SJCRH30 (cell line): Measurements from ENCODE around the gene CACNA1G. TPM values are rescaled to one million over a fixed set of nuclear protein-coding genes. Genes with fewer than 3 reads are reported as not detected.
A peak's percentile ranks its signal among the peaks of the same experiment; 100 is the strongest.

ENCODE experiments used
- DNase-seq, 2 experiments: peaks; one replicate each; pipeline ENCODE4 v3.0.0-alpha.2; 2015 to 2020
- H3K27ac ChIP-seq: fragments of 250-450 bp; sonication (Bioruptor Pico); 2 replicates; pipeline ENCODE4 v1.5.1; 2020; ENCODE audit warnings: mild to moderate bottlenecking, moderate library complexity
- H3K27me3 ChIP-seq: fragments of 250-450 bp; sonication (Bioruptor Pico); 2 replicates; pipeline ENCODE4 v1.5.1; 2020; ENCODE audit warnings: mild to moderate bottlenecking, moderate library complexity
- H3K36me3 ChIP-seq: fragments of 250-450 bp; sonication (Bioruptor Pico); 2 replicates; pipeline ENCODE4 v1.5.1; 2020; ENCODE audit warnings: mild to moderate bottlenecking, moderate library complexity
- H3K4me1 ChIP-seq: fragments of 250-450 bp; sonication (Bioruptor Pico); 2 replicates; pipeline ENCODE4 v1.5.1; 2020; ENCODE audit warnings: mild to moderate bottlenecking, moderate library complexity
- H3K4me3 ChIP-seq: fragments of 250-450 bp; sonication (Bioruptor Pico); 2 replicates; pipeline ENCODE4 v1.5.1; 2020; ENCODE audit warnings: mild to moderate bottlenecking, moderate library complexity
- H3K9me3 ChIP-seq: fragments of 250-450 bp; sonication (Bioruptor Pico); replicated peaks from 2 replicates; pipeline ENCODE4 v1.5.1; 2020; ENCODE audit warnings: mild to moderate bottlenecking, moderate library complexity
- total RNA-seq: library from RNA; depleted of rRNA; stranded (reverse); fragments of >200 nt; shearing (Covaris generic); gene quantifications from 2 replicates; pipeline ENCODE4 v1.2.3, GENCODE V29; 2014

Gene CACNA1G
- total RNA-seq, 1 experiment from 2014 or later: 4.2 TPM

- H3K27ac ChIP-seq: no peak overlapping the region
- no peak for DNase-seq
- H3K9me3 ChIP-seq: no peaks in the 10 kb centered on the region
- no peak overlapping the region for H3K4me3 ChIP-seq
- H3K27me3 ChIP-seq: no peaks in the 10 kb centered on the region
- no peaks in the 10 kb centered on the region for H3K4me1 ChIP-seq
- H3K36me3 ChIP-seq: no peaks in the 10 kb centered on the region
These were observed 86.7 kb downstream of the CACNA1G start for GRCh38 chr17:50647187-50647586.

DNA sequence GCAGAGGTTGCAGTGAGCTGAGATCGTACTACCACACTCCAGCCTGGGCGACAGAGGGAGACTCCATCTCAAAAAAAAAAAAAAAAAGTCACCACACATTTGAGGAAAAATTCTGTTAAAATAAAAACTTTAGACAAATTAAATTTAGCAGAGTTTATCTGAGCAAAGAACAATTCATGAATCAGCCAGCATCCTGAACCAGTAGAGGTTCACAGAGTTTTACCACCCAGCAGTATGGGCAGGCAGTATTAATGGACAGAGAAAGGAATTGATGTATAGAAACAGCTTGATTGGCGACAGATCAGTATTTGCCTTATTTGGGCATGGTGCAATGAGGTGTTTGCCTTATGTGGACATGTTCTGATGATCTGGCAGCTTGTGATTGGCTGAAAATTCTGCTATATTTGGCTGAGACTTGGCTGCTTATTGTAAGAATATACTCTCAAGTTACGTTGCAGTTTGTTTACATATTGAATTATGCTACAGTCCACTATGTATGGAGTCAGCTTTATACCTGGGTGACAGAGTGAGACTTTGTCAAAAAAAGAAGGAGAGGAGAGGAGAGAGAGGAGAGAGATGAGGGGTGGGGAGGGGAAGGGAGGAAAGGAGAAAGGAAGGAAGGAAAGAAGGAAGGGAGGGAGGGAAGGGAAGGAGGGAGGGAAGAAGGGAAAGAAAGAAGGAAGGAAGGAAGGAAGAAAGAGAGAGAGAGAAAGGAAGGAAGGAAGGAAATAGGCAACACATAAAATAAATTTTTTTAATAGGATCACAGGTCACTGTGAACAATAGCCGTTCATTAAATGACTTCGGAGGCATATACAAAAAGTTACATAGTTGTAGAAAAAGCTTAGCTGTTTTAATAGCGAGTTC is 88.8 kb downstream of the CACNA1G start:
- Histone ChIP-seq H3K36me3 (no peaks in the 10 kb centered on the region), H3K4me3 (no peak overlapping the region), H3K27ac (no peak overlapping the region), H3K27me3 (no peaks in the 10 kb centered on the region), H3K4me1 (no peaks in the 10 kb centered on the region), H3K9me3 (no peaks in the 10 kb centered on the region)
- DNase-seq: peak in 1 of 2 experiments; percentile 28

DNA sequence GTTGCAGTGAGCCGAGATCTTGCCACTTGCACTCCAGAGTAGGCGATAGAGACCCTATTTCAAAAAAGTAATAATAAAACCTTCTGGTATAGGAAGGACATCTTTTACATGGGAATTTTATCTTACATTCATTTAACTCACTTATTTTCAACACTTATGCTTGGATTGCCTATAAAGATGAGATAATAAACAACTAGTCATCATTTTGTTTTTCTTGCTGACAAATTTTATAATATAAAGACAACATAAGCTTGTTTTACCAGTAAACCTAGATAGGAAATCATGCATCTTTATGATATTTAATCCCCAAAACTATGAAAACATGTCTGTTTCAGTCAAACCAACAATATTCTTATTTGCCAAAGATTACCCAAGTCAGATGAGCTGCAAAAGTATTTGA is 91.1 kb downstream of the CACNA1G start:
- H3K9me3 ChIP-seq: no peaks in the 10 kb centered on the region
- no peak overlapping the region for H3K4me3 ChIP-seq
- no peaks in the 10 kb centered on the region for H3K4me1 ChIP-seq
- H3K27me3 ChIP-seq: no peaks in the 10 kb centered on the region
- no peak overlapping the region for H3K27ac ChIP-seq
- no peak for DNase-seq
- H3K36me3 ChIP-seq: no peaks in the 10 kb centered on the region

DNA sequence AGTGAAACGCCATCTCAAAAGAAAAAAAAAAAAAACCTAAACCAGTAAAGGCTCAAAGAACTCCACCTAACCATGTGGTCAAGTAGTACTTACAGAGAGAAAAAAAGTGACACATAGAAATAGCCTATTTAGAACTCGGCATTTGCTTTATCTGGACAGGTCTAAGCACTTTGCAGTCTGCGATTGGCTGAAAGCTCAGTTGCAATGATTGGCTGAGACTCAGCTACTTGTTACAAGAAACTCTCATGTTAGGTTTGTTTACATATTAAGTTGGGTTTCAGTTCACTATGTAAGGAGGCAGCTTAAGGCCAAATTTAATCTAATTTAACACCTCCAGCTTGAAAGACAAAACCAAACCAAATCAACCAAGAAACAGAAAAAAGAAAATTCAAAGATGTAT is 93.2 kb downstream of the CACNA1G start:
- no peak overlapping the region for H3K4me3 ChIP-seq
- H3K27ac ChIP-seq: no peak overlapping the region
- H3K27me3 ChIP-seq: no peaks in the 10 kb centered on the region
- DNase-seq: no peak
- H3K4me1 ChIP-seq: no peaks in the 10 kb centered on the region
- H3K9me3 ChIP-seq: no peaks in the 10 kb centered on the region
- H3K36me3 ChIP-seq: no peaks in the 10 kb centered on the region

DNA sequence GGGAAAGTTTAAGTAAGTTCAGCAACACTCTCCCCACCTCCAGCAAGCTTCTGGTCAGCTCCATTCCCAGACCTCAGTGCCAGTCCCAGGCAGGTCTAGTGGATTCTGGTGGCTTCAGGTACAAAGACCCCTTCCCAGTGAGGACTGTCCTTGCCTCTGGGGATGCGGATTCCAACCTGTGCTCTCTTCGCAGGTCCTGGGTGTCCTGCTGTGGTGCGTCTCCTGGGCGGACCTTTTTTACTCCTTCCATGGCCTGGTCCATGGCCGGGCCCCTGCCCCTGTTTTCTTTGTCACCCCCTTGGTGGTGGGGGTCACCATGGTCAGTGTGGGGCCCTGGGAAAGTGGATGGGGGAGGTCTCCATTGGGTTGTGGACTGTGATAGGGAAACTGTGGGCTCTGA is 96.0 kb downstream of the CACNA1G start:
- H3K27ac ChIP-seq: no peak overlapping the region
- DNase-seq: no peak
- peaks cover 17% of the 10 kb centered on the region for H3K4me1 ChIP-seq
- H3K9me3 ChIP-seq: no peaks in the 10 kb centered on the region
- H3K27me3 ChIP-seq: no peaks in the 10 kb centered on the region
- H3K36me3 ChIP-seq: no peaks in the 10 kb centered on the region
- H3K4me3 ChIP-seq: no peak overlapping the region

GRCh38 chr17:50657054-50657453 is 96.5 kb downstream of the CACNA1G start:
- Histone ChIP-seq H3K4me3 (no peak overlapping the region), H3K36me3 (no peaks in the 10 kb centered on the region), H3K4me1 (peaks cover 23% of the 10 kb centered on the region), H3K27ac (no peak overlapping the region), H3K9me3 (no peaks in the 10 kb centered on the region), H3K27me3 (no peaks in the 10 kb centered on the region)
- no peak for DNase-seq

DNA sequence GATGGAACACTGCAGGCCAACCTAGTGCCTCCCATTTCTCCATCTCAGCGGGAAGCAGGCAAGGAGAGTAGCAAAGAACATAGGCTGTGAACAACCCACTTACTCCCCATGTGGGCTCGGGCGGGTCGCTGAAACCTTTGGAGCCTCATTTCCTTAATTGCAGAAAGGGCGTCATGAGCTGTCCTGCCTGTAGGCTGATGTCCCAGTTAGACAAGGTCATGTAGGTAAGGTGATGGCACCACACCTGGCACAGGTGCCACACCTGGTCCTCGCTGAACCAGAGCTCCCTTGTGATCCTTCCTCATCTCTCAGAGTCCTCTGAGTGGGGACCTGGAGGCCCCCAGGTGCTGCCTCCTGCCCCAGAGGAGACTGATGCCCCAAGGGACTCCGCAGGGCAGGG is 97.1 kb downstream of the CACNA1G start:
- no peaks in the 10 kb centered on the region for H3K27me3 ChIP-seq
- H3K9me3 ChIP-seq: no peaks in the 10 kb centered on the region
- no peak overlapping the region for H3K4me3 ChIP-seq
- no peaks in the 10 kb centered on the region for H3K36me3 ChIP-seq
- no peak overlapping the region for H3K27ac ChIP-seq
- H3K4me1 ChIP-seq: peaks cover 24% of the 10 kb centered on the region
- DNase-seq: no peak

DNA sequence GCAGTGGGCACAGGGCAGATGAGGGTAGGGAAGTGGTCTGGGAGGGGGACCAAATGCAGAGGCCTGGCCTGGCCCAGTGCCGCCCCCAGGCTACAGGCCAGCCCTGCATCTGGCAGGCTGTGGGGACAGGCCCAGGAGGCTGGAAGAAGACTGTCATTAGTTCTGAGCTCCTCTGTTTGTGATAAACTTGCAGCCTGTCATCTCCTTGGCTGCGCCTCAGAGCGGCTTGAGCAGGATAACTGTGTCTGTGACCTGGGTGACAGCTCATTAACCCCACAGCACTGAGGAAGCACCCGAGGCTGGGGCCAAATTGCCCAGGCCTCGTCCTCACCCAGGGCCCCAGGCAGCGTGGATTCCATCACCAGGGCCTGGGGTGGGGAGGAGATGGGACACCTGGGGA is 98.1 kb downstream of the CACNA1G start:
- Histone ChIP-seq H3K27me3 (no peaks in the 10 kb centered on the region), H3K27ac (no peak overlapping the region), H3K9me3 (no peaks in the 10 kb centered on the region), H3K4me1 (peaks cover 24% of the 10 kb centered on the region), H3K4me3 (no peak overlapping the region), H3K36me3 (no peaks in the 10 kb centered on the region)
- no peak for DNase-seq

DNA sequence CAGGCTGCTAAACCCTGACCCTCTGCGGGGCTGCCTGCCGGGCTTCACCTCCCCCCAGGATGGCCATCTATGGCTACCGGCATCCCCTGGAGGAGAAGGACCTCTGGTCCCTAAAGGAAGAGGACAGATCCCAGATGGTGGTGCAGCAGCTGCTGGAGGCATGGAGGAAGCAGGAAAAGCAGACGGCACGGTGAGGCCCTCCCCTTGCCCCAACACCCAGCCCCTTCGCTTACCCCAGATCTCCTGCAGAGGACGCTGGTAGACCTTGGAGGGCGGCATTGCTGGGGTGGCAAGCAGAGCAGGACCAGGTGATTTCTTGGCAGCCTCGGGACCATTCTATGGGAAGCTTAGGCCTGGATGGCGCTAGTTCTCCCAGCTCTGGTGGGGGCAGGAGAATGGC is 98.7 kb downstream of the CACNA1G start:
- no peaks in the 10 kb centered on the region for H3K36me3 ChIP-seq

DNA sequence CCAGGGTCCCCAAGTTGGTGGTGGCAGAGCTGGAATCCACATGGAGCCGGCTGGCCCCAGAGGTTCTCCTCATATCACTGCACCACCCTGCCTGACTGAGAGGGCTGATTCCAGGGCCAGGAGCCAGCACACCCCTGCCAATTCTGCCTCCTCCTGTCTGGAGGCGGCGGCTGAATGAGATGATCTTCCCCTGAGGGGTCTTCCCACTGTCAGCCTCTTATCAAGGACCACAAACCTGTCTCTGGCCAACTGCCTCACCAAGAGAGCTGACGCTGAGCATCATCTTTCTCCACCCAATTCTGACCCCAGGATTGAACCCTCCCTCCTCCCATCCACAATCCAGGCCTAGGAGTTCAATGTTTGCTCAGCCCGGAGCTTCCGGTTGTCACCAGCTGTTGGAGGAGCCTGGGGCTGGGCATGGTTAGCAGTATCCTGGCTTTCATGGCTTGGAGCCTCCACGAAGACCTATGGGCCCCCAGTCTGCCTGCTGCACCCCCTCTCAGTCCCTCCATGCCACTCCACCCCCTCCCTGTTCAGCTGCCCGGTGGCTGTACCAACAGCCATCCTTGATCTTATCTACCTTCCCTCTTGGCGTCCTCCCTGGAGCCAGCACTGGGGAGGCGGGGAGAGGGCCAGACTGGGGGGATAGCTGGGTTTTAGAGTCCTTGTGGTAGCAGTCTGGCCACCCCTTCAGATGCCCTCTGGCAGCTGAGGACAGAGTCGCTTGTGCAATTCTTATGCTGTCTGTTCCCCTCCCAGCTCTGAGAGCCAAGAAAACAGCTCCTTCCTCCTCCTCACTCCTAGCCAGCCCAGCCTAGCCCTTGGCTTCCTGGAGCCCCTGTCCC is 99.7 kb downstream of the CACNA1G start:
- H3K27ac ChIP-seq: peak overlapping the region; percentile 35

More for the DNA sequence above, 98.7 kb downstream of the CACNA1G start:
- Histone ChIP-seq H3K9me3 (no peaks in the 10 kb centered on the region), H3K4me3 (no peak overlapping the region), H3K27me3 (no peaks in the 10 kb centered on the region), H3K4me1 (peaks cover 24% of the 10 kb centered on the region), H3K27ac (no peak overlapping the region)
- DNase-seq: no peak

GRCh38 chr17:50660887-50661345 is 100.4 kb downstream of the CACNA1G start:
- Histone ChIP-seq H3K4me3 (no peak overlapping the region), H3K4me1 (peaks cover 24% of the 10 kb centered on the region), H3K9me3 (no peaks in the 10 kb centered on the region), H3K27ac (no peak overlapping the region; the same call in 1 of the 2 replicates), H3K27me3 (no peaks in the 10 kb centered on the region), H3K36me3 (no peaks in the 10 kb centered on the region)
- no peak for DNase-seq

More for the DNA sequence above, 99.7 kb downstream of the CACNA1G start:
- H3K36me3 ChIP-seq: no peaks in the 10 kb centered on the region
- H3K4me1 ChIP-seq: peaks cover 24% of the 10 kb centered on the region
- no peak overlapping the region for H3K4me3 ChIP-seq
- DNase-seq: peak; percentile 58 to 74
- no peaks in the 10 kb centered on the region for H3K27me3 ChIP-seq
- no peaks in the 10 kb centered on the region for H3K9me3 ChIP-seq

GRCh38 chr17:50661348-50661747 is 100.8 kb downstream of the CACNA1G start:
- Histone ChIP-seq H3K9me3 (no peaks in the 10 kb centered on the region), H3K27ac (no peak overlapping the region), H3K4me1 (peaks cover 24% of the 10 kb centered on the region), H3K4me3 (no peak overlapping the region), H3K27me3 (no peaks in the 10 kb centered on the region), H3K36me3 (no peaks in the 10 kb centered on the region)
- no peak for DNase-seq

DNA sequence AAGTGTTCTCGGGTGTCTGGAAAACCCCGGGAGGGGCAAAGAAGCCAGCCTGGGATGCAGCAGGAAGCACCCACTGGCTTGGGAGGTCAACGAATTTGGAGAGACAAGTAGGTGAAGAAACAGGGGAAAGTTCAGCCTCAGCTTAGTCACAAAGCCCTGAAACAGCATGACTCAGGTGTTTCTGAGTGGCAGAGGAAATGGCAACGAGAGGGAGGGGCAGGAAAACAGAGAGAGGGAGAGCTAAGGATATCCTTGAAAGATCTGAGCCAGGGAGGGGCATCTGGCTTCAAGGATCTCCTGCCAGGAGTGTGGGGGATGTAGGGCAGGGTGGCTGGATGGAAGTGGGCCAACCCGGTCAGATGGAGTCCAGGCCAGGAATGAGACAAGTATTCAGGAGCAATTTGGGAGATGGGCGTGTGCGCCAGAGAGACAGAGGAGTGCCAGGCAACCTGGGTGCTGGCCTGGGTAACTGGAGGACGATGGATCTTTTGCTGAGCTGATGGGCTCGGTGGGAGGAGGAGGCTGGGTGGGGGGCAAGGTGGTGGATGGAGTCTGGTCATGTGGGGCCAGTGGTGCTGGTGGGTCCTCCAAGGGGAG is 101.4 kb downstream of the CACNA1G start:
- Histone ChIP-seq H3K27me3 (no peaks in the 10 kb centered on the region), H3K36me3 (no peaks in the 10 kb centered on the region), H3K9me3 (no peaks in the 10 kb centered on the region), H3K27ac (no peak overlapping the region), H3K4me1 (peaks cover 24% of the 10 kb centered on the region), H3K4me3 (no peak overlapping the region)
- DNase-seq: peak in 1 of 2 experiments; percentile 31

- no peaks in the 10 kb centered on the region for H3K27me3 ChIP-seq
- DNase-seq: no peak
- peaks cover 24% of the 10 kb centered on the region for H3K4me1 ChIP-seq
- no peak overlapping the region for H3K4me3 ChIP-seq
- H3K27ac ChIP-seq: no peak overlapping the region
- H3K9me3 ChIP-seq: no peaks in the 10 kb centered on the region
- no peaks in the 10 kb centered on the region for H3K36me3 ChIP-seq
These were observed 102.2 kb downstream of the CACNA1G start for GRCh38 chr17:50662632-50663225.
